GM18499 (cell line): ENCODE results near the gene EAF2.
"Not testable (repeated sequence)": the region's sequence is repeated elsewhere in the genome, so short reads cannot be mapped to it uniquely, and the experiment has no call there.

Experiments
- ATAC-seq: cut with Tn5 transposase; IDR thresholded peaks from one replicate; pipeline ENCODE4 v1.9.1; 2021; ENCODE audit warnings: moderate number of reproducible peaks; ENCODE audit not compliant: insufficient read depth, unreplicated experiment

The EAF2 gene

GRCh38 chr3:121857778-121858177 lies 22.8 kb downstream of the EAF2 start:
- ATAC-seq, result not testable (repeated sequence)

GRCh38 chr3:121863247-121863646 lies 28.2 kb downstream of the EAF2 start:
- not testable (repeated sequence) for ATAC-seq

GRCh38 chr3:121863801-121864200 lies 28.8 kb downstream of the EAF2 start:
- ATAC-seq, result no peak

- ATAC-seq, result no peak
These were observed 34.7 kb downstream of the EAF2 start for GRCh38 chr3:121869736-121870135.

- no peak for ATAC-seq
These were observed 35.7 kb downstream of the EAF2 start for GRCh38 chr3:121870717-121871116.

- ATAC-seq, result no peak
These were observed 36.4 kb downstream of the EAF2 start for GRCh38 chr3:121871430-121871829.

GRCh38 chr3:121878411-121878810 lies 43.4 kb downstream of the EAF2 start:
- ATAC-seq, result no peak

- ATAC-seq, result no peak
These were observed 48.5 kb downstream of the EAF2 start for GRCh38 chr3:121883507-121883906.

GRCh38 chr3:121885386-121885785 lies 50.4 kb downstream of the EAF2 start:
- ATAC-seq, result no peak

- no peak for ATAC-seq
These were observed 59.4 kb downstream of the EAF2 start, which contains the start of gene SLC15A2 for GRCh38 chr3:121894301-121894990. TSS of gene SLC15A2 (plus strand) at chr3:121894401. CDS start at chr3:121894477, 76 bp downstream.

GRCh38 chr3:121895121-121895520 lies 60.1 kb downstream of the EAF2 start:
- no peak for ATAC-seq

GRCh38 chr3:121895736-121896135 lies 60.7 kb downstream of the EAF2 start:
- ATAC-seq, result no peak

GRCh38 chr3:121896823-121897222 lies 61.8 kb downstream of the EAF2 start:
- no peak for ATAC-seq

- ATAC-seq, result no peak
These were observed 62.3 kb downstream of the EAF2 start for GRCh38 chr3:121897296-121897695.

GRCh38 chr3:121913305-121913990 lies 78.4 kb downstream of the EAF2 start:
- ATAC-seq, result no peak

- ATAC-seq, result no peak
These were observed 79.3 kb downstream of the EAF2 start for GRCh38 chr3:121914081-121914998.

- no peak for ATAC-seq
These were observed 81.2 kb downstream of the EAF2 start for GRCh38 chr3:121916189-121916588.

- no peak for ATAC-seq
These were observed 83.9 kb downstream of the EAF2 start for GRCh38 chr3:121918779-121919483.

- ATAC-seq, result no peak
These were observed 89.7 kb downstream of the EAF2 start for GRCh38 chr3:121924734-121925133.

- ATAC-seq, result no peak
These were observed 91.4 kb downstream of the EAF2 start for GRCh38 chr3:121926380-121926779.
